CD1c-positive myeloid dendritic cell (primary cell): ENCODE measurements around the gene LPCAT1.
"Not testable (repeated sequence)": the region's sequence is repeated elsewhere in the genome, so short reads cannot be mapped to it uniquely, and the experiment has no call there.

Experiments used
- DNase-seq: peaks from one replicate; pipeline ENCODE4 v3.0.0-alpha.2; 2016; ENCODE audit errors: extremely low spot score

The LPCAT1 gene

DNA sequence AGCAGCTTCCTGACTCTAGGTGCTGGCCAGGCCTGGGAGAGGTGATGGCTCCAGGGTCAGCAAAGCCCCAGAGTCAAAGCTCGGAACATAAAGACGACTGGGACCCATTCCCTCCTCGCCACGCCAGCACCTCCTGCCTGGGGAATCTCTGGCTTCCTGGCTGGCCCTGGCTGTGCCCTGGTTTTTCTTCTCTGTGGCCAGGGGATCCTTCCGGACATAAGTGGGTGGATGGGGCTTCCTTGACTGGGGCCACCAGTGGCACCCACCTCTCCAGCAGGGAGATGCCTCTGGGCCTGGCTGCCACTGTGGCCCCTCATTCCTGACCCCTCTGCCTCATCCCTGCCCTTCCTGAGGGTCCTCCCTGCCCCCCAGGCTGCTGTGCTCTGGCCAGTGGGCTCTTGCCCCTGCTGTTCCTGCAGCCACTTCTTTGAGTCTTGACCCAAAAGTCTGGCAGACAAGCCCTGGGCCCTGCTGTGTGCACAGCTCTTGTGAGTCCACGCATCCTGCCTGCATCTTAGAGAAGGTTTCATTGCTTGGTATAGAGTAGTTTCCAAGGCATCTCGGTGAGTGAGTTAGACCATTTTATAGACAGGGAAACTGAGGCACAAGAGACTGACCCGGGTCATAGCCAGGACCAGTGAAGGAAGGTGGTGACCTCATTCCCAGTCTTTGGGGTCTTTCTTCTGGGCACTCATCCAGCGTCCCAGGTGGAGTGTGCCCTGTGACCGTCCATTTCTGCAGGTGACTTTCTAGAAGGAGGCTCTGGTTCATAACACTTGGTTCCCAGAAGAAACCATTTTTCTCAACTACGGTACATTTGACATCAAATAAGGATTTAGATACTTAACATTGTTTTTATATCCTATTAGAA lies 17.3 kb upstream of the LPCAT1 start:
- no peak for DNase-seq

- DNase-seq, result no peak
Observed at GRCh38 chr5:1540166-1540565, 16.4 kb upstream of the LPCAT1 start.

DNA sequence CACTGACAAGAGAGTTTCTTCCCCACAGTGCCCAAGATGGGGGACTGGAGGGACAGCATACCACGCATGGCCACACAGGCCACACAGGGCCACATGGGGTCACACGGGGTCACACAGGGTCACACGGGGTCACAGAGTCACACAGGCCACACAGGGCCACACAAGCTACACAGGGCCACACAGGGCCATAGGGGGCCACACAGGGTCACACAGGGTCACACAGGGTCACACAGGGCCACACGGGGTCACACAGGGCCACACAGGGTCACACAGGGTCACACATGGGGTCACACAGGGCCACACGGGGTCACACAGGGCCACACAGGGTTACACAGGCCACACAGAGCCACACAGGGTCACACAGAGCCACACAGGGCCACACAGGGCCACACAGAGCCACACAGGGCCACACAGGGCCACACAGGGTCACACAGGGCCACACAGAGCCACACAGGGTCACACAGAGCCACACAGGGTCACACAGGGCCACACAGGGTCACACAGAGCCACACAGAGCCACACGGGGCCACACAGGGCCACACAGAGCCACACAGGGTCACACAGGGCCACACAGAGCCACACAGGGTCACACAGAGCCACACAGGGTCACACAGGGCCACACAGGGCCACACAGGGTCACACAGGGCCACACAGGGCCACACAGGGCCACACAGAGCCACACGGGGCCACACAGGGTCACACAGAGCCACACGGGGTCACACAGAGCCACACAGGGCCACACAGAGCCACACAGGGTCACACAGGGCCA lies 15.8 kb upstream of the LPCAT1 start:
- not testable (repeated sequence) for DNase-seq

- no peak for DNase-seq
Observed at GRCh38 chr5:1538741-1539392, 15.1 kb upstream of the LPCAT1 start.

GRCh38 chr5:1538276-1538675 lies 14.5 kb upstream of the LPCAT1 start:
- no peak for DNase-seq

- DNase-seq, result no peak
Observed at GRCh38 chr5:1537603-1538154, 13.9 kb upstream of the LPCAT1 start.

- peak; percentile 28 for DNase-seq
Observed at GRCh38 chr5:1536871-1537602, 13.3 kb upstream of the LPCAT1 start.

DNA sequence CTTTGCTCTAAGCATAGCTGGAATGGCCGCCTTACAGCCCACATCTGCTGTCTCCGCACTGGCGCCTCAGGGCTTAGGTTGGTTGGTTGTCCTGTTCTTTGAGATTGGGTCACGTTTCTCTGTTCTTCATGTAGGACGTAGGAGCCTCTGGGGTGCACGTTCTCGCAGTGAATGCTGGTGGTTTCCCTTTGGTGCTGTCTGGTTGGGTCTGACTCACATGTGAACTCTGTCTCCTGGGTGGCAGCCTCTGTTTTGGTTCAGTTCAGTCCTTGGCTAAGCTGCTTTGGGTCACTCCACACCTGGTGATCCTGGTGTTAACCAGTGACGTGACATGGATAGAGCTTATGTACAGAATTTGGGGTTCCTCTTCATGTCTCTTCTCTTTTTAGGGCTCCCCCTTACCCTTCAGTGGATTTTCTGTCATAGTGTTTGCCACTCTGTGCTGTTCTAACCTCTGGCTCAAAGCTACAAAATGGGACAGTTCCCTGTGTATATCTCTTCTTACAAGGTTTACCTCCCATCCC lies 12.6 kb upstream of the LPCAT1 start:
- peak; percentile 18 for DNase-seq

GRCh38 chr5:1535646-1536045 lies 11.9 kb upstream of the LPCAT1 start:
- no peak for DNase-seq

- peak; percentile 5 for DNase-seq
Observed at GRCh38 chr5:1532384-1532783, 8.6 kb upstream of the LPCAT1 start.

GRCh38 chr5:1529498-1529897 lies 5.7 kb upstream of the LPCAT1 start:
- DNase-seq, result no peak

- DNase-seq, result no peak
Observed at GRCh38 chr5:1527533-1528205, 3.9 kb upstream of the LPCAT1 start.

GRCh38 chr5:1526681-1527131 lies 2.9 kb upstream of the LPCAT1 start:
- no peak for DNase-seq

DNA sequence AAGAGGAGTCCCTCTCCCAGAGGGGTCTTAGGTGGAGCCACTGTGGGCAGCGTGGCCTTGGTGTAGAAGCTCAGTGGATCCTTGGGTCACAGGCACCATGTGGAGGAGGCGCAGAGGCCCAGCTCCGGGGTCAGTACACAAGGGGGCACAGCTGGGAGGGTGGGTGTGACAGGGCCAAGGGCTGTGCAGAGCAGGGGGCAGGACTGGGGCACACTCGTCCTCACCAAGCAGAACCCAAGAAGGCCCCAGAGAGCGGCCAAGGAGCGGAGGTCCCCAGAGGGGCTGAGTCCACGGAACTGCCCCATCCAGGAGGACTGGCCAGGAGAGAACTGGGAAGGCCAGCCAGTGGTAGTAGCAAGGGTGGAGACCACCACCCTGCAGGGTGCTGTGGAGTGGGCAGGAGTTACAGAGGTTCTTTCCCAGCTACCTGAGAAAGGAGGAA lies 2.5 kb upstream of the LPCAT1 start:
- no peak for DNase-seq

GRCh38 chr5:1525624-1526189 lies 1.9 kb upstream of the LPCAT1 start:
- DNase-seq, result no peak

DNA sequence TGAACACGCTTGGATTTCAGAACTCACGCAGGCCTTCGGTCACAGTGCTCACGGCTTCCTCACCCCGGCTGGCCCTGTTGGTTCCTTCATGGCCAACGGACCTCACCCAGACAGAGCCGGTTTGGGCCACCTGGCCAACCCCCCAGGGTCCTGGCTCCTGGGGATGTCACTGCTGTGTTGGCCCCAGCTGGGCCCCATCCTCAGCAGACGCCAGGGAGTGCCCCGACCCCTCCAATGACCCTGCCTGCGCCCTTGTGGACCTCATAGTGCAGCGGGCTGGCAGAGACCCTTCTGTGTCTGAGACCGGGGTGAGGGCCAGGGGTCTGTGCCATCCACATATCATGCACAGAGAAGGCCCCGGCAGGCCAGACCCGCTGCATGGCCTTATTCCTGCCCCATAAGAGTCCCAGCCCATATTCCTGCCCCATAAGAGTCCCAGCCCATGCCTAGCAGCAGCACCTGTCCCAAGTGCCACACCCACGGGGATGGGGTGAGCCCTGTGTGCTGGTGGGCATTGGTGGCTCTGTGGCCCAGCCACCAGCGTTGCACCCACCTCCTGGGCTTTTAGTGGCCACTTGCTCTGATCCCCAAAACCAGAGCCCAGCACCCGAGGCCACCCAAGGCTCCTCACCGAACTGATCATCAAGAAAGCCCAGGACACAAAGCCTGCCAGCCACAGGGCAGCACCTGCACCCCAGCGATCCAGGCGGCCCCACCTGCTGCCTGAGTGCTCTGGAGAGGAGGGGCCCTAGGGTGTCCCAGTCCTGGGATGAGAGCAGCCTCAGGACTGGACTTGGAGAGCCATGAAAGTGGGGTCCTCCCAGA lies 1.3 kb upstream of the LPCAT1 start:
- DNase-seq, result no peak

GRCh38 chr5:1524481-1524798 lies 680 bp upstream of the LPCAT1 start:
- no peak for DNase-seq

- DNase-seq, result no peak
Observed at GRCh38 chr5:1523480-1523792, 324 bp downstream of the LPCAT1 start.

- no peak for DNase-seq
Observed at GRCh38 chr5:1522601-1523479, 920 bp downstream of the LPCAT1 start.
